Measurements from ENCODE around the gene DHX58. TPM values are rescaled to one million over a fixed set of nuclear protein-coding genes. Genes with fewer than 3 reads are reported as not detected.

Gene DHX58
- total RNA-seq, 2 donors from 2014 or later: 16.9 to 24.0 TPM

DNA sequence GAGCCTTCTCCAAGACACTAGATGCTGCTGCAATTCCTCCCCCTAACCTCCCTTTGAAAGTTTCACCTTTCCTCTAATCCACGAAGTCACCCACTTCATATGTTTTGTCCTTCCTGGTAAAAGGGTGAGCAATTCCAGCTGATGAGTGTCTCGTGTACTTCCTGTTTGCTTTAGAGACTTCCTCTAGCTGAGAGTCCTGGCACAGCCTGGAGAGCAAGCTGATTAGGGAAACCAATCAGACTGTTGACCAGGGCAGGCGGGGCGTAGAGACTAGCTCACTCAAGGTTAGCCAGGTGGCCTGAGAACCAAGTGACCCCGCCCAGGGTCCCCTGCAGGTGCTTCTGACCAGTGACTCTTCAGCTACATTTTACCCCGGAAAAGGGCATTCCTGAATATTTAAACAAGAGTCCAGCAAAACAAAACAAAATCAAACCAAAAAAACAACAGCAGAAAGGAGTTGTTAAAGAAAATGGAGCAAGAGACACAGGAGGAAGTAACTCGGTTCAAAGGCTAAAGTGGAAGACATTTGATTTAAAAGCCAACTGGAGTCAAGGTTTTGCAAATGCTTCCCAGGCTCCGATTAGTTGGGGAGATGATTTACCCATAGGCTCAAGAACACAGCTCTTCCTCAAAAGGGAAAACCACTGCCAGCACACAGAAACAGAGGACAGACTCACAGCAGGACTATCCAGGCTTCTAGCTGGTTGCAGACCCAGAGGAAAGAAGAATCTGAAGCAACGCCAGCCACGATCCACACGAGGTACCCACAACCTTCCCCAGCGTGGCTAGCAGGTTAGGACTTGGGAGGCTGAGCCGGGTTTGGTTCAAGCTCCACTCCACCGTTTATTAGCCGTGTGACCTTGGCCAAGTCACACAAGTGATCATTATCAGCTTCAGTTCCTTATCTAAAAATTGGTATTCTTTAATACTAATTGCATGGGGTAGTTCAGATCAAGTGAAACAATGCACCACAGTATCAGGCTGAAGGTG is 23.4 kb upstream of the DHX58 start:
- no peak for DNase-seq
- H3K27me3 Mint-ChIP-seq: no peaks in the 10 kb centered on the region
- peaks cover 39% of the 10 kb centered on the region for H3K4me1 Mint-ChIP-seq
- H3K4me3 Mint-ChIP-seq: no peak overlapping the region
- H3K9me3 ChIP-seq (ENCODE audit: control insufficient read depth, low read length, poor library complexity, severe bottlenecking): no peaks in the 10 kb centered on the region
- H3K36me3 Mint-ChIP-seq (ENCODE audit: low read depth): peaks cover 6% of the 10 kb centered on the region
- peak overlapping the region; percentile 88 for H3K27ac Mint-ChIP-seq
- ATAC-seq: no peak

DNA sequence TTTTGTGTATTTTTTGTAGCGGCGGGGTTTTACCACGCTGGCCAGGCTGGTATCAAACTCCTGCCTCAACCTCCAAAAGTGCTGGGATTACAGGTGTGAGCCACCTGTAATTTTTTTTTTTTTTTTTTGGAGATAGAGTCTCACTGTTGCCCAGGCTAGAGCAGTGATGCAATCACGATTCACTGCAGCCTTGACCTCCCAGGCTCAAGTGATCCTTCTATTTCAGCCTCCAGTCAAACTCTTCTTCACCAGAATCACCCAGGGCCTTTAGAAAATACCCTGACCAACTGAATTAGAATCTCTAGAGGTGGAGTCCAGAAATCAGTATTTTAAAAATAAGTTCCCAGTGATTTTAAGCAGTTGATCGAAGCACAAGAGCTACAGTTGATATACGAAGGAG is 22.6 kb upstream of the DHX58 start:
- Mint-ChIP-seq H3K27me3 (no peaks in the 10 kb centered on the region), H3K27ac (peak overlapping the region; percentile 88), H3K4me3 (no peak overlapping the region), H3K4me1 (peaks cover 40% of the 10 kb centered on the region), H3K36me3 (ENCODE audit: low read depth) (peaks cover 6% of the 10 kb centered on the region)
- ATAC-seq (no peak), DNase-seq (no peak)
- H3K9me3 ChIP-seq (ENCODE audit: control insufficient read depth, low read length, poor library complexity, severe bottlenecking): no peaks in the 10 kb centered on the region

DNA sequence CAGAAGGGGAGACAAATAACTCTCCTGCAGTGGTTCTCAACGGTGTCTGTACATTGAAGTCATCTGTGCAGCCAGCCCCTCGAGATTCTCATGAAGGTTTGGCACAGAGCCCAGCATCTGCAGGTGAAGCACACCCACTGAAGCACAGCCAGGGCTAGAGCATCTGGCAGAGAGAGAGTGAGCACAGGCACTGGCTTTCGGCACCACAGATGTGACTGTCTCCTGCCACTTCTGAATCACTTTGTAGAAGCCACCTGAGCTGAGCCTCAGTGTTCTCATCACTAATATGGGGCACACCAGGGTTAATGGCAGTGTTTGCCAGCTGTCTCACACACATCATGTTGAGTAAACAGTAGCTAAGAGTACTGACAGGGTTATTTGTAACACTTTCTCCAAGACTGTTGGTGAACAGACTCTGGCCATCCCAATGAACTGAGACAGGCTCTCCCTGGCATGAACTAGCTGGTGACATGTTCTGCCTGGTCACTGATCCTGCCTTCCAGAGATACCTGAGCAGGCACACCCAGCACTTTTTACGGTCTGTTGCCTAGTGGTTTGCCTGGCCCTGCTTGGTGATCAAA is 21.0 kb upstream of the DHX58 start:
- ATAC-seq: peak; percentile 71
- Mint-ChIP-seq H3K4me3 (peak overlapping the region; percentile 53), H3K36me3 (ENCODE audit: low read depth) (peaks cover 7% of the 10 kb centered on the region), H3K4me1 (peaks cover 40% of the 10 kb centered on the region), H3K27ac (peak overlapping the region; percentile 93), H3K27me3 (no peaks in the 10 kb centered on the region)
- H3K9me3 ChIP-seq (ENCODE audit: control insufficient read depth, low read length, poor library complexity, severe bottlenecking): no peaks in the 10 kb centered on the region
- no peak for DNase-seq

- ATAC-seq: peak; percentile 64
- Mint-ChIP-seq H3K36me3 (ENCODE audit: low read depth) (peaks cover 9% of the 10 kb centered on the region), H3K27ac (peak overlapping the region; percentile 93), H3K27me3 (no peaks in the 10 kb centered on the region), H3K4me3 (peak overlapping the region; percentile 53), H3K4me1 (peaks cover 38% of the 10 kb centered on the region)
- H3K9me3 ChIP-seq (ENCODE audit: control insufficient read depth, low read length, poor library complexity, severe bottlenecking): no peaks in the 10 kb centered on the region
- DNase-seq: no peak
These were observed 20.4 kb upstream of the DHX58 start for GRCh38 chr17:42132941-42133340.

- H3K9me3 ChIP-seq (ENCODE audit: control insufficient read depth, low read length, poor library complexity, severe bottlenecking): no peaks in the 10 kb centered on the region
- peak overlapping the region; percentile 93 for H3K27ac Mint-ChIP-seq
- ATAC-seq (no peak), DNase-seq (no peak)
- no peak overlapping the region for H3K4me3 Mint-ChIP-seq
- H3K4me1 Mint-ChIP-seq: peaks cover 40% of the 10 kb centered on the region
- no peaks in the 10 kb centered on the region for H3K27me3 Mint-ChIP-seq
- peaks cover 9% of the 10 kb centered on the region for H3K36me3 Mint-ChIP-seq (ENCODE audit: low read depth)
These were observed 19.5 kb upstream of the DHX58 start for GRCh38 chr17:42131981-42132432.

DNA sequence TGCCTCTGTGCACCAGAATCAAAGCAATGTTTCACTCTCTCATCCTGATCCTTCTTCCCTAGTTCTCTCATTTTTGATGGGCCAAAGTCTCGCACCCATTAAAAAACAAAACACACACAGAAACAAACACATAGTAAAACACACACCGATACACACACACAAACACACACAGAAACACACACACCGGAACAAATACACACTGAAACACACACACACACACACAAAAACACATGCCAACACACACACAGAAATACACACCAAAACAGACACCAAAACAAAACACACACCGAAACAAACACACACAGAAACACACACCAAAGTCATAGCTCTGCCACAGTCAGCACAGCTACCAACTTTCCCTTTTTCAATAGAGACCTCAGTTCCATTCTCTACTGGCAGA is 18.7 kb upstream of the DHX58 start:
- DNase-seq: no peak
- no peaks in the 10 kb centered on the region for H3K27me3 Mint-ChIP-seq
- peaks cover 9% of the 10 kb centered on the region for H3K36me3 Mint-ChIP-seq (ENCODE audit: low read depth)
- no peaks in the 10 kb centered on the region for H3K9me3 ChIP-seq (ENCODE audit: control insufficient read depth, low read length, poor library complexity, severe bottlenecking)
- peak overlapping the region; percentile 93 for H3K27ac Mint-ChIP-seq
- ATAC-seq: no peak
- H3K4me3 Mint-ChIP-seq: no peak overlapping the region
- peaks cover 35% of the 10 kb centered on the region for H3K4me1 Mint-ChIP-seq

DNA sequence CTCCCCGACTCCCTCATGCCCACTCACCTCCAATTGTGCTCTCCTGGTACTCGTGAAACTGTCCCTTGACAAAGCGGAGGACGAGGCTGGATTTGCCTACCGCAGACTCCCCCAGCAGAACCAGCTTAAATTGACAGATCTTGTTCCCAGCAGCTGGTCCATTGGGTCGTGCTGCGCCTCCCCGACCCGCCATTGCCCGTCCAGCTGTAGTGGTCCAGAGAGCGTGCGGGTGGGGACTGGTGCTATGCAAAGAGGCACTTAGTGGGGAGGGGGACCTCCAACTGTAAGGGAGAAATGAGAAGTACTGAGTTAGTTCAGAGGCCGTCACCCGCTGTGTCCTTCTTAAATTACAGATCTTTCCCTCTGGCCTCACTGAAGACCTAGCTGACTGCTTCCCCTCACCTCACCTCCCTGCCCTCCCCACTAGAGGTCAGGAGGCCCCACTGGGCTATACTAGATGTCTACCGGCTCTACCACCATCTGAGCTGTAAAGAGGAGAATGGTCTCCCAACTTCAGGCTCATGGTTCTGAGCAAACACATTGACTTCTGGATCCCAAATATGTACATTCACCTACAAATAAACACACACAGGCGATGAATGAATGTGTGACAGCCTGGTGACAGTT is 17.9 kb upstream of the DHX58 start:
- no peaks in the 10 kb centered on the region for H3K9me3 ChIP-seq (ENCODE audit: control insufficient read depth, low read length, poor library complexity, severe bottlenecking)
- H3K4me1 Mint-ChIP-seq: peaks cover 28% of the 10 kb centered on the region
- ATAC-seq (no peak), DNase-seq (no peak)
- peak overlapping the region; percentile 93 for H3K27ac Mint-ChIP-seq
- no peaks in the 10 kb centered on the region for H3K27me3 Mint-ChIP-seq
- H3K36me3 Mint-ChIP-seq (ENCODE audit: low read depth): peaks cover 7% of the 10 kb centered on the region
- peak overlapping the region; percentile 45 for H3K4me3 Mint-ChIP-seq

GRCh38 chr17:42129109-42129837 is 16.8 kb upstream of the DHX58 start:
- Mint-ChIP-seq H3K27me3 (no peaks in the 10 kb centered on the region), H3K36me3 (ENCODE audit: low read depth) (peaks cover 7% of the 10 kb centered on the region), H3K4me1 (peaks cover 29% of the 10 kb centered on the region), H3K4me3 (no peak overlapping the region), H3K27ac (peak overlapping the region; percentile 41)
- DNase-seq (no peak), ATAC-seq (no peak)
- no peaks in the 10 kb centered on the region for H3K9me3 ChIP-seq (ENCODE audit: control insufficient read depth, low read length, poor library complexity, severe bottlenecking)

- ATAC-seq: no peak
- Mint-ChIP-seq H3K4me3 (no peak overlapping the region), H3K36me3 (ENCODE audit: low read depth) (peaks cover 7% of the 10 kb centered on the region), H3K27me3 (no peaks in the 10 kb centered on the region), H3K4me1 (peaks cover 16% of the 10 kb centered on the region), H3K27ac (peak overlapping the region; percentile 41)
- H3K9me3 ChIP-seq (ENCODE audit: control insufficient read depth, low read length, poor library complexity, severe bottlenecking): no peaks in the 10 kb centered on the region
- DNase-seq: no peak
These were observed 14.9 kb upstream of the DHX58 start for GRCh38 chr17:42127414-42127813.

DNA sequence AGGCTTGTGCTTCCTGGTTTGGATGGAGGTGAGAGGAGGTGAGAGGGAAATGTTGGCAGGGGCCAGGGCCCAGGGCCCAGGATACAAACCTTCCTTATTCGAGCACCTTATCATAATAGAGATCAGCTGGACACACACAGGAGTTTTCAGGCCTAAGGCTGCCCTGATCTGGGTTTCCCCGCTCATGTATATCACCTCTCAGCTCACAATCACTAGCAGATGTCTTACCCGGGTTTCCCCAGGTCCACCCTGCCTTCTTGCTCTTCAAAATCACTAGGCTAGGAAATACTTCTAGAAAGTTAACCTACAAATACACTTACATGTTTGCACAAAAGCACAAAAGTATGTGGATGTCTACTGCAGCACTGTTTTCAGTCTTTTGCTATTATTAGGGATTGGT is 14.3 kb upstream of the DHX58 start:
- Mint-ChIP-seq H3K36me3 (ENCODE audit: low read depth) (peaks cover 7% of the 10 kb centered on the region), H3K4me3 (no peak overlapping the region), H3K27me3 (no peaks in the 10 kb centered on the region), H3K4me1 (peaks cover 15% of the 10 kb centered on the region), H3K27ac (peak overlapping the region; percentile 41)
- DNase-seq (no peak), ATAC-seq (no peak)
- no peaks in the 10 kb centered on the region for H3K9me3 ChIP-seq (ENCODE audit: control insufficient read depth, low read length, poor library complexity, severe bottlenecking)

- DNase-seq: no peak
- no peaks in the 10 kb centered on the region for H3K27me3 Mint-ChIP-seq
- peak overlapping the region; percentile 67 for H3K27ac Mint-ChIP-seq
- H3K4me1 Mint-ChIP-seq: peaks cover 8% of the 10 kb centered on the region
- no peak for ATAC-seq
- peaks cover 3% of the 10 kb centered on the region for H3K36me3 Mint-ChIP-seq (ENCODE audit: low read depth)
- no peaks in the 10 kb centered on the region for H3K9me3 ChIP-seq (ENCODE audit: control insufficient read depth, low read length, poor library complexity, severe bottlenecking)
- no peak overlapping the region for H3K4me3 Mint-ChIP-seq
These were observed 13.1 kb upstream of the DHX58 start for GRCh38 chr17:42125565-42125964.

GRCh38 chr17:42124256-42124655 is 11.7 kb upstream of the DHX58 start:
- Mint-ChIP-seq H3K27ac (no peak overlapping the region), H3K27me3 (no peaks in the 10 kb centered on the region), H3K4me3 (no peak overlapping the region), H3K36me3 (ENCODE audit: low read depth) (peaks cover 3% of the 10 kb centered on the region), H3K4me1 (peaks cover 13% of the 10 kb centered on the region)
- DNase-seq: no peak
- H3K9me3 ChIP-seq (ENCODE audit: control insufficient read depth, low read length, poor library complexity, severe bottlenecking): no peaks in the 10 kb centered on the region
- no peak for ATAC-seq
